Gastroesophageal sphincter (tissue), 3 donors: ENCODE results near the gene CHST11.

Experiments used
- EP300 ChIP-seq: sonication (generic); formaldehyde crosslinking; IDR thresholded peaks from one replicate; pipeline ENCODE4 v1.6.1; 2017; ENCODE audit warnings: antibody characterized with exemption, mild to moderate bottlenecking
- POLR2A ChIP-seq, 2 donors: fragments of 450-650 bp; IDR thresholded peaks; one replicate each; pipeline ENCODE4 v1.6.1; 2017; ENCODE audit warnings: antibody characterized with exemption in 2 of 2, mild to moderate bottlenecking in 2 of 2, moderate library complexity in 1 of 2
- TF ChIP-seq, protein P1 (sequence below), 4 experiments: fragments of 200-600 bp in 2 of 4; fragments of 450-650 bp in 2 of 4; sonication (generic) in 1 of 4; IDR thresholded peaks; one replicate each; pipeline ENCODE4 v1.5.1; 2017 to 2019; ENCODE audit warnings: antibody characterized with exemption in 4 of 4, mild to moderate bottlenecking in 2 of 4, moderate library complexity in 2 of 4

GRCh38 chr12:104720339-104721038 lies 263.7 kb downstream of the CHST11 start:
- TF ChIP-seq, protein P1, sequence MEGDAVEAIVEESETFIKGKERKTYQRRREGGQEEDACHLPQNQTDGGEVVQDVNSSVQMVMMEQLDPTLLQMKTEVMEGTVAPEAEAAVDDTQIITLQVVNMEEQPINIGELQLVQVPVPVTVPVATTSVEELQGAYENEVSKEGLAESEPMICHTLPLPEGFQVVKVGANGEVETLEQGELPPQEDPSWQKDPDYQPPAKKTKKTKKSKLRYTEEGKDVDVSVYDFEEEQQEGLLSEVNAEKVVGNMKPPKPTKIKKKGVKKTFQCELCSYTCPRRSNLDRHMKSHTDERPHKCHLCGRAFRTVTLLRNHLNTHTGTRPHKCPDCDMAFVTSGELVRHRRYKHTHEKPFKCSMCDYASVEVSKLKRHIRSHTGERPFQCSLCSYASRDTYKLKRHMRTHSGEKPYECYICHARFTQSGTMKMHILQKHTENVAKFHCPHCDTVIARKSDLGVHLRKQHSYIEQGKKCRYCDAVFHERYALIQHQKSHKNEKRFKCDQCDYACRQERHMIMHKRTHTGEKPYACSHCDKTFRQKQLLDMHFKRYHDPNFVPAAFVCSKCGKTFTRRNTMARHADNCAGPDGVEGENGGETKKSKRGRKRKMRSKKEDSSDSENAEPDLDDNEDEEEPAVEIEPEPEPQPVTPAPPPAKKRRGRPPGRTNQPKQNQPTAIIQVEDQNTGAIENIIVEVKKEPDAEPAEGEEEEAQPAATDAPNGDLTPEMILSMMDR (IDR thresholded peaks at IDR 0.05), result no peak
- TF ChIP-seq POLR2A (IDR thresholded peaks at IDR 0.05) (no peak), EP300 (no peak)
